Measurements from ENCODE around the gene CFL1.

Gene CFL1

GRCh38 chr11:65899356-65900124 is 41.6 kb upstream of the CFL1 start:
- TF ChIP-seq, protein P1, sequence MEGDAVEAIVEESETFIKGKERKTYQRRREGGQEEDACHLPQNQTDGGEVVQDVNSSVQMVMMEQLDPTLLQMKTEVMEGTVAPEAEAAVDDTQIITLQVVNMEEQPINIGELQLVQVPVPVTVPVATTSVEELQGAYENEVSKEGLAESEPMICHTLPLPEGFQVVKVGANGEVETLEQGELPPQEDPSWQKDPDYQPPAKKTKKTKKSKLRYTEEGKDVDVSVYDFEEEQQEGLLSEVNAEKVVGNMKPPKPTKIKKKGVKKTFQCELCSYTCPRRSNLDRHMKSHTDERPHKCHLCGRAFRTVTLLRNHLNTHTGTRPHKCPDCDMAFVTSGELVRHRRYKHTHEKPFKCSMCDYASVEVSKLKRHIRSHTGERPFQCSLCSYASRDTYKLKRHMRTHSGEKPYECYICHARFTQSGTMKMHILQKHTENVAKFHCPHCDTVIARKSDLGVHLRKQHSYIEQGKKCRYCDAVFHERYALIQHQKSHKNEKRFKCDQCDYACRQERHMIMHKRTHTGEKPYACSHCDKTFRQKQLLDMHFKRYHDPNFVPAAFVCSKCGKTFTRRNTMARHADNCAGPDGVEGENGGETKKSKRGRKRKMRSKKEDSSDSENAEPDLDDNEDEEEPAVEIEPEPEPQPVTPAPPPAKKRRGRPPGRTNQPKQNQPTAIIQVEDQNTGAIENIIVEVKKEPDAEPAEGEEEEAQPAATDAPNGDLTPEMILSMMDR (IDR thresholded peaks at IDR 0.05; ENCODE audit: control insufficient read depth, extremely low read depth, insufficient read depth) = no peak
- no peak for DNase-seq (ENCODE audit: low read depth)
- peak overlapping the region; percentile 46 for H3K4me3 ChIP-seq (ENCODE audit: low read depth, low read length)

DNA sequence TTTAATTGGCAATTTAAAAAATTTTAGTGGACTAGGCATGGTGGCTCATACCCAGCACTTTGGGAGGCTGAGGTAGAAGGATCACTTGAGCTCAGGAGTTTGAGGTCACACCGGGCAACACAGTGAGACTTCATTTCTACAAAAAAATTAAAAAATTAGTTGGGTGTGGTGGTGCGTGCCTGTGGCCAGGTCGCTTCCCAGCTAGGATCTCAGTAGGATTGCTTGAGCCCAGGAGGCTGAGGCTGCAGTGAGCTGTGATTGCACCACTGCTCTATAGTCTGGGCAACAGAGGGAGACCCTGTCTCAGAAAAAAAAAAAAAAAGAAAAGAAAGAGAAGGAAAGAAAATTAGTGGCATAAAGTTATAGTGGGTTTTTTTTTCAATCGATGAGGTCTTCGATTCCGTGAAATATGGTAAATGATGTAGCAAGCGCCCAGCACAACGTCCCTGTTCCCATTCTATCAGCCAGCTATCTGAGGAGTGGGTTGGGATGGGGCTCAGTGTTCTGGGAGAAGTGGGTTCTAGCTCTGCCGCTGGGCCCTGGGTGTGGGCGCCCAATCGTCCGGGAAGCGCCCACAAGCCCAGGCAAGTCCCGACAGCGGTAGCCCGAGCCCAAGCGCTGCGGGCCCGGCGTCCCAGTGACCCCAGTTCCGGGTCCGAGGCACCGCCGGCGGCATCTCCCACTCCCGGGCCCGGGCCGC is 40.8 kb upstream of the CFL1 start:
- no peak for DNase-seq (ENCODE audit: low read depth)
- TF ChIP-seq, protein P1 (IDR thresholded peaks at IDR 0.05; ENCODE audit: control insufficient read depth, extremely low read depth, insufficient read depth) = no peak
- no peak overlapping the region for H3K4me3 ChIP-seq (ENCODE audit: low read depth, low read length)

GRCh38 chr11:65897020-65897471 is 39.1 kb upstream of the CFL1 start:
- DNase-seq (ENCODE audit: low read depth) = no peak
- no peak overlapping the region for H3K4me3 ChIP-seq (ENCODE audit: low read depth, low read length)
- TF ChIP-seq, protein P1 (IDR thresholded peaks at IDR 0.05; ENCODE audit: control insufficient read depth, extremely low read depth, insufficient read depth) = no peak

- DNase-seq (ENCODE audit: low read depth) = no peak
- TF ChIP-seq, protein P1 (IDR thresholded peaks at IDR 0.05; ENCODE audit: control insufficient read depth, extremely low read depth, insufficient read depth) = no peak
- H3K4me3 ChIP-seq (ENCODE audit: low read depth, low read length) = no peak overlapping the region
These were observed 38.3 kb upstream of the CFL1 start for GRCh38 chr11:65896034-65896999.

DNA sequence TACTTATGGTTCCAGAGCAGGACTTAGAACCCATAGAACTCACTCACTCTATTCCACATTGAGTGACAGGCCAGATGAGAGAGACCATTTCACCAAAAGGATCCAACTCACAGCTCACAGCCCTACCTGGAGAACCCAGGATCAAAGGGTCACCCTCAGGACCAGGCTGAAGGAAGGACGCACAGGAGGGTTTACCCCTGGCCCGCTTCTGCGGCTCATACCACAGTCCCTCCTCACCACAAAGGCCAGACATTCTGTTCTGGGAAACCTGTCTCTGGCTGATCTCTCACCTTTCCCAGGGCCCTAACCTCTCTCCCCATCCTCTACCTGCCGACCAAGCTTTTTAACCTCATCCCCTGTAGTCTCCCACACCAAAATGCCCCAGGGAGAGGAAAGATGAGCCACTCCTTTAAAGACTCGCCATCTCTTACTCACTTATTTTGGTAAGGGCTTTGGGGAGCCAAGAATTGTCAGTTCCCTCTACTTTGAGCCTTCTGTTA is 37.6 kb upstream of the CFL1 start:
- TF ChIP-seq, protein P1 (IDR thresholded peaks at IDR 0.05; ENCODE audit: control insufficient read depth, extremely low read depth, insufficient read depth) = no peak
- H3K4me3 ChIP-seq (ENCODE audit: low read depth, low read length) = no peak overlapping the region
- no peak for DNase-seq (ENCODE audit: low read depth)

GRCh38 chr11:65894034-65894591 is 36.1 kb upstream of the CFL1 start:
- TF ChIP-seq, protein P1 (IDR thresholded peaks at IDR 0.05; ENCODE audit: control insufficient read depth, extremely low read depth, insufficient read depth) = no peak
- H3K4me3 ChIP-seq (ENCODE audit: low read depth, low read length) = no peak overlapping the region
- DNase-seq (ENCODE audit: low read depth) = no peak

Data from LNCaP clone FGC (cell line).